LNCaP clone FGC (cell line): ENCODE data around the gene ZNF646.

Experiments
- DNase-seq: peaks from one replicate; pipeline ENCODE4 v3.0.0-alpha.2; 2011; ENCODE audit warnings: low read depth
- H3K4me3 ChIP-seq: 2 replicates; pipeline ENCODE4 v1.5.1; 2011; ENCODE audit warnings: mild to moderate bottlenecking, low read depth, low read length, control low read depth
- TF ChIP-seq, protein P1 (sequence below): IDR thresholded peaks from 2 replicates; pipeline ENCODE4 v1.5.1; 2012; ENCODE audit warnings: mild to moderate bottlenecking; ENCODE audit not compliant: control insufficient read depth, insufficient read depth; ENCODE audit errors: extremely low read depth

Gene ZNF646

DNA sequence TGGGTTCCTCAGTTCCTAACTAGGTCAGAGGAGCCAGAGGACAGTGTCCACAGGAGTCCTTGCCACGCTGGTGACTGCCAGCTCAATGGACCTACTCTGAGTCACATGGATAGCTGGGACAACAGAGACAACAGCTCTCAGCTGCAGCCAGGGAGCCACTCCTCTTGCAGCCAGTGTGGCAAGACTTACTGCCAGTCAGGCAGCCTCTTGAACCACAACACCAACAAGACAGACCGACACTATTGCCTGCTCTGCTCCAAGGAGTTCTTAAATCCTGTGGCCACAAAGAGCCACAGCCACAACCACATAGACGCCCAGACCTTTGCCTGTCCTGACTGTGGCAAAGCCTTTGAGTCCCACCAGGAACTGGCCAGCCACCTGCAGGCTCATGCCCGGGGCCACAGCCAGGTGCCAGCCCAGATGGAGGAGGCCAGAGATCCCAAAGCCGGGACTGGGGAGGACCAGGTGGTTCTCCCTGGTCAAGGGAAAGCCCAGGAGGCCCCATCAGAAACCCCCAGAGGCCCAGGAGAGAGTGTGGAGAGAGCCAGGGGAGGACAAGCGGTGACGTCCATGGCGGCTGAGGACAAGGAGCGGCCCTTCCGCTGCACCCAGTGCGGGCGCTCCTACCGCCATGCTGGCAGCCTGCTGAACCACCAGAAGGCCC is 6.7 kb downstream of the ZNF646 start:
- no peak overlapping the region for H3K4me3 ChIP-seq
- DNase-seq: no peak

GRCh38 chr16:31081428-31082351 is 7.5 kb downstream of the ZNF646 start:
- DNase-seq: no peak
- H3K4me3 ChIP-seq: no peak overlapping the region
- TF ChIP-seq, protein P1, sequence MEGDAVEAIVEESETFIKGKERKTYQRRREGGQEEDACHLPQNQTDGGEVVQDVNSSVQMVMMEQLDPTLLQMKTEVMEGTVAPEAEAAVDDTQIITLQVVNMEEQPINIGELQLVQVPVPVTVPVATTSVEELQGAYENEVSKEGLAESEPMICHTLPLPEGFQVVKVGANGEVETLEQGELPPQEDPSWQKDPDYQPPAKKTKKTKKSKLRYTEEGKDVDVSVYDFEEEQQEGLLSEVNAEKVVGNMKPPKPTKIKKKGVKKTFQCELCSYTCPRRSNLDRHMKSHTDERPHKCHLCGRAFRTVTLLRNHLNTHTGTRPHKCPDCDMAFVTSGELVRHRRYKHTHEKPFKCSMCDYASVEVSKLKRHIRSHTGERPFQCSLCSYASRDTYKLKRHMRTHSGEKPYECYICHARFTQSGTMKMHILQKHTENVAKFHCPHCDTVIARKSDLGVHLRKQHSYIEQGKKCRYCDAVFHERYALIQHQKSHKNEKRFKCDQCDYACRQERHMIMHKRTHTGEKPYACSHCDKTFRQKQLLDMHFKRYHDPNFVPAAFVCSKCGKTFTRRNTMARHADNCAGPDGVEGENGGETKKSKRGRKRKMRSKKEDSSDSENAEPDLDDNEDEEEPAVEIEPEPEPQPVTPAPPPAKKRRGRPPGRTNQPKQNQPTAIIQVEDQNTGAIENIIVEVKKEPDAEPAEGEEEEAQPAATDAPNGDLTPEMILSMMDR: no peak

More for the DNA sequence above, 6.7 kb downstream of the ZNF646 start:
- TF ChIP-seq, protein P1: no peak

DNA sequence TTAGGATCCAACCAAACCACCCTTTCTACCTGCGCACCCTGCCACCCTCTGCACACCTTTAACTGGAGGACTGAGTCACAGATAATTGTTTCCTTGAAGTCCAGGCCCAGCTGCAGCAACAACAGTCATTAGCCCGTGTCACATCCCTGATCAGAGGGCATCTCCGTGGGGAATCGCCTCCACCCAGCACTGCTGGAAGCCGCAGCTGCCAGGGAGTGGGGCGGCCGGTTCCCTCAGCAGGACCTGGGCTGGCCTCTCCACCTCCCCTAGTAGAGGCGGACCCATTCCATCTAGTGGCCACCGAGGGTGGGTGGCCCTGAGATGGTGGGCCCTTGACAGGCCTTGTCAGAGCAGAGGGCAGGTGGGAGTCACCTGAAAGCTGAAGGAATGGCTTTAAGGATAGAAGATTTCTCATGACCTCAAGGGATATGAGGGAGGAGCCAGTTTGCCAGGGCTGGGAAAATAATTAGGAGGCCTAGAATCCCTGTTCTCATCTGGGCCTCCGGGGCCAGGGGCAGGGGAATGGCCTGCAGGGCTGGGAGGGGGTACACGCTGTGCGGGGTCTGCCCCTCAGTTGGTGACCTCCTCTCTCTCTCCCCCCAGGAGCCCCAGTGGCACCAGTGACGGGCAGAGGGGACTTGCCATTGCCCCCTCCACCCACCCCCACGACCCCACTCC is 8.3 kb downstream of the ZNF646 start:
- TF ChIP-seq, protein P1: no peak
- no peak for DNase-seq

DNA sequence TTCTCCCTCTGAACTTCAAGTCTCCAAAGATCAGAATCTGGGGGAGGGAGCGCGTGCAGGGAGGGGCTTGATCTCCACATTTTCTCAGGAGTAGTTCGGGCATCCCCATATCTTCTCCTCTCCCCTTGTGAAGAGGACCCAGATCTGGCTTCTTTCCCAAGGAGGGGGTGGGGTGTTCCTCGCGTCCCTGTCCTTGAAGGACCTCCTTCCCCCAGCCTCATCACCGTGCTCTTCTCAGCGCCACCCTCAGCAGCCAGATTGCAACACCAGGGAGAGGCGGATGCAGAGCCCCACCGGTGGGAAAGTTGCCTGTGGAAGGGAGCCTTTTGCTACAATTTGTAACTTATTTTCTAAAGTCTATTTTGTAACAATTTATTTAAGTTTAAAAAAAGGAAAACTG is 8.9 kb downstream of the ZNF646 start:
- H3K4me3 ChIP-seq: no peak overlapping the region
- TF ChIP-seq, protein P1: no peak
- DNase-seq: no peak

More for the DNA sequence above, 8.3 kb downstream of the ZNF646 start:
- no peak overlapping the region for H3K4me3 ChIP-seq

- TF ChIP-seq, protein P1: no peak
- no peak overlapping the region for H3K4me3 ChIP-seq
- DNase-seq: no peak
Measured at GRCh38 chr16:31083556-31083955, 9.3 kb downstream of the ZNF646 start.

GRCh38 chr16:31083981-31084380 is 9.8 kb downstream of the ZNF646 start:
- H3K4me3 ChIP-seq: no peak overlapping the region
- TF ChIP-seq, protein P1: no peak
- DNase-seq: no peak
